ENCODE data around the gene PLXDC2.

PLXDC2 gene

GRCh38 chr10:19828278-19829049 is 12.2 kb downstream of the PLXDC2 start:
- H3K4me3 ChIP-seq (ENCODE audit: low read length) = no peak overlapping the region
- TF ChIP-seq ZNF274 (IDR thresholded peaks at IDR 0.05; ENCODE audit: low read depth, low read length) = no peak

- TF ChIP-seq ZNF274 (IDR thresholded peaks at IDR 0.05; ENCODE audit: low read depth, low read length) = no peak
- H3K4me3 ChIP-seq (ENCODE audit: low read length) = no peak overlapping the region
Measured at GRCh38 chr10:19832699-19833098, 16.5 kb downstream of the PLXDC2 start.

GRCh38 chr10:19833170-19833824 is 17.1 kb downstream of the PLXDC2 start:
- no peak for TF ChIP-seq ZNF274 (IDR thresholded peaks at IDR 0.05; ENCODE audit: low read depth, low read length)
- no peak overlapping the region for H3K4me3 ChIP-seq (ENCODE audit: low read length)

GRCh38 chr10:19835952-19836351 is 19.7 kb downstream of the PLXDC2 start:
- no peak for TF ChIP-seq ZNF274 (IDR thresholded peaks at IDR 0.05; ENCODE audit: low read depth, low read length)
- H3K4me3 ChIP-seq (ENCODE audit: low read length) = no peak overlapping the region

- TF ChIP-seq ZNF274 (IDR thresholded peaks at IDR 0.05; ENCODE audit: low read depth, low read length) = no peak
- H3K4me3 ChIP-seq (ENCODE audit: low read length) = no peak overlapping the region
Measured at GRCh38 chr10:19839090-19839489, 22.9 kb downstream of the PLXDC2 start.

- H3K4me3 ChIP-seq (ENCODE audit: low read length) = no peak overlapping the region
- TF ChIP-seq ZNF274 (IDR thresholded peaks at IDR 0.05; ENCODE audit: low read depth, low read length) = no peak
Measured at GRCh38 chr10:19839552-19839951, 23.3 kb downstream of the PLXDC2 start.

GRCh38 chr10:19840776-19841175 is 24.5 kb downstream of the PLXDC2 start:
- H3K4me3 ChIP-seq (ENCODE audit: low read length) = no peak overlapping the region
- no peak for TF ChIP-seq ZNF274 (IDR thresholded peaks at IDR 0.05; ENCODE audit: low read depth, low read length)

GRCh38 chr10:19843487-19843886 is 27.3 kb downstream of the PLXDC2 start:
- no peak for TF ChIP-seq ZNF274 (IDR thresholded peaks at IDR 0.05; ENCODE audit: low read depth, low read length)
- H3K4me3 ChIP-seq (ENCODE audit: low read length) = no peak overlapping the region

GRCh38 chr10:19845503-19846368 is 29.5 kb downstream of the PLXDC2 start:
- no peak for TF ChIP-seq ZNF274 (IDR thresholded peaks at IDR 0.05; ENCODE audit: low read depth, low read length)
- H3K4me3 ChIP-seq (ENCODE audit: low read length) = no peak overlapping the region

GRCh38 chr10:19847321-19847720 is 31.1 kb downstream of the PLXDC2 start:
- no peak for TF ChIP-seq ZNF274 (IDR thresholded peaks at IDR 0.05; ENCODE audit: low read depth, low read length)
- H3K4me3 ChIP-seq (ENCODE audit: low read length) = no peak overlapping the region

- H3K4me3 ChIP-seq (ENCODE audit: low read length) = no peak overlapping the region
- TF ChIP-seq ZNF274 (IDR thresholded peaks at IDR 0.05; ENCODE audit: low read depth, low read length) = no peak
Measured at GRCh38 chr10:19848226-19848985, 32.2 kb downstream of the PLXDC2 start.

- no peak overlapping the region for H3K4me3 ChIP-seq (ENCODE audit: low read length)
- no peak for TF ChIP-seq ZNF274 (IDR thresholded peaks at IDR 0.05; ENCODE audit: low read depth, low read length)
Measured at GRCh38 chr10:19853831-19854230, 37.6 kb downstream of the PLXDC2 start.

- no peak for TF ChIP-seq ZNF274 (IDR thresholded peaks at IDR 0.05; ENCODE audit: low read depth, low read length)
- H3K4me3 ChIP-seq (ENCODE audit: low read length) = no peak overlapping the region
Measured at GRCh38 chr10:19857876-19858275, 41.6 kb downstream of the PLXDC2 start.

GRCh38 chr10:19860107-19860506 is 43.9 kb downstream of the PLXDC2 start:
- no peak overlapping the region for H3K4me3 ChIP-seq (ENCODE audit: low read length)
- TF ChIP-seq ZNF274 (IDR thresholded peaks at IDR 0.05; ENCODE audit: low read depth, low read length) = no peak

All from GM08714 (cell line).